ENCODE measurements around the gene TMEM186.

- no peak for TF ChIP-seq POLR2A (IDR thresholded peaks at IDR 0.05; ENCODE audit: low read length)
- no peak for TF ChIP-seq GATA1 (IDR thresholded peaks at IDR 0.05; ENCODE audit: low read depth, low read length)
Measured at GRCh38 chr16:8775359-8775758, 22.1 kb downstream of the TMEM186 start.

All from erythroblast (primary cell).